ENCODE measurements around the gene C13orf46.

The C13orf46 gene

DNA sequence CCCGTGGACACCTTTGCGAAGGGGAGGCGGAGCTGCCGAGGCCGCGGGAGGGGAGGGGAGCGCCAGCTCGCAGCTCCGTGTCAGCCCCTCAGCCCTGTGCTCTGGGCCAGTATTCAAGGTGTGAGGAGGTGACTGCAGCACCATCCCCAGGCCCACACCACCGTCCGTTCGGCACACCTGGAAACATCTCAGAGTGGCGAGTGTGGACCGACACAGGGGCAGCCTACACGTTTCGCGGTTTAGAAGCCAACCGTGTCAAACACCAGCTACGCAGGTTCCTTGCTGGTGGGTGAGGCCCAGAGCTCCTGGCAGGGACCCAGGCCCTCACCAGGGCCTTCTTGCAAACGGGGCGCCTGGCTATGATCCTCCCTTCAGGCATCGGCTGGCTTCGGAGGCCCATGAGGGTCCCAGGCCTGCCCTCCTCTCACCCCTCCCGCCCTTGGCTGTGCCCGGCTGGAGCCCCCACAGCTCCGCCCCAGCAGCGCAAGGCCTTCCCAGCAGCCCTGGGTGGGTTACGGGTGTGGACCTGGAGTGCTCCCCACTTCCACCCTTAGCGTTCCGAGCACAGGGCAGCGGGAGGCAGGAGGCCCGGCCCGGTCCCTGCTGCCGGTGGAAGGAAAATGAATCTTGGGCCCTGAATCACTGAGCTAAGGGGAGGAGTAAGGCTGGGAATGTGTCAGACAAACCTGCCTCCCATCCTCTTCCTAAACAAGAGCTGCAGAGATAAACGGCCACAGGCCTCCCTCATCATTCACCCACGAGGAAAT is 1.2 kb downstream of the C13orf46 start:
- H3K4me1 ChIP-seq (ENCODE audit: control insufficient read depth, insufficient read depth, low read length), result no peaks in the 10 kb centered on the region
- no peaks in the 10 kb centered on the region for H3K36me3 ChIP-seq (ENCODE audit: control insufficient read depth, insufficient read depth, low read length)
- no peaks in the 10 kb centered on the region for H3K27me3 ChIP-seq (ENCODE audit: control insufficient read depth, insufficient read depth, low read length)
- H3K4me3 ChIP-seq (ENCODE audit: low read depth, low read length), result no peak overlapping the region
- H3K9ac ChIP-seq (ENCODE audit: low read depth, low read length), result no peak overlapping the region
- no peaks in the 10 kb centered on the region for H3K9me3 ChIP-seq (ENCODE audit: control insufficient read depth, insufficient read depth, low read length)

GRCh38 chr13:113971471-113972231 is 2.2 kb downstream of the C13orf46 start:
- Histone ChIP-seq H3K27me3 (ENCODE audit: control insufficient read depth, insufficient read depth, low read length) (no peaks in the 10 kb centered on the region), H3K4me1 (ENCODE audit: control insufficient read depth, insufficient read depth, low read length) (no peaks in the 10 kb centered on the region), H3K9me3 (ENCODE audit: control insufficient read depth, insufficient read depth, low read length) (no peaks in the 10 kb centered on the region), H3K4me3 (ENCODE audit: low read depth, low read length) (no peak overlapping the region), H3K36me3 (ENCODE audit: control insufficient read depth, insufficient read depth, low read length) (no peaks in the 10 kb centered on the region), H3K9ac (ENCODE audit: low read depth, low read length) (no peak overlapping the region)

DNA sequence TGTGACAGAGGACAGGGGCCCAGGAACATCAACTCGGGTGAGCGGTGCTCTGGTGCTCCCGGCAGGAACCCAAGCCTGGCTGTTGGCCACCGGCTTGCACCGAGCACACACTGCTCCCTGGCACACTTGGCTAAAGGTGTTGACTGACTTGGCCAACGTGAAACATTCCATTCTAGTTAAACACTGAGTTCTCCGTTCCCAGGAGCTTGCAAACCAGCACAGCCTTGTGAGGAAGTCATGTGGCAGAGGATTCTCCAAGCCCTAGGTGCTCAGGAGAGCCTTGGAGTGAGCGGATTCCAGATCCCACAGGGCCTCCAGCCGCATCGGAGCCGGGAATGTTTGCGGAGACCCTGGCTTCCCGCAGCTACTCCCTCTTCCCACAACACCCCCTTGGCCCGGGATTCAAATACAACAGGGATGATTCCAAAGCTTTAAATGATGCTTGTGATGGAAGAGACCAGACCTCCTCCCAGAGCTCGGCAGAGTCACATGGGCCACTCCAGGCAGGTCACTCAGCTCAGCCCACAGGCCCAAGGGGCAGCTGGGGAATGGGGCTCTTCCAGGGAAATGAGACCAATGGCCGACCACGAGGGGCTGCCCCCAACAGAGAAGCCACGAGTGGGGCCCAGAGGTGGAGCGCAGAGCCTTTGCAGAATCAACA is 2.9 kb downstream of the C13orf46 start:
- Histone ChIP-seq H3K4me1 (ENCODE audit: control insufficient read depth, insufficient read depth, low read length) (no peaks in the 10 kb centered on the region), H3K9ac (ENCODE audit: low read depth, low read length) (no peak overlapping the region), H3K9me3 (ENCODE audit: control insufficient read depth, insufficient read depth, low read length) (no peaks in the 10 kb centered on the region), H3K27me3 (ENCODE audit: control insufficient read depth, insufficient read depth, low read length) (no peaks in the 10 kb centered on the region), H3K4me3 (ENCODE audit: low read depth, low read length) (no peak overlapping the region), H3K36me3 (ENCODE audit: control insufficient read depth, insufficient read depth, low read length) (no peaks in the 10 kb centered on the region)

GRCh38 chr13:113969973-113970611 is 3.8 kb downstream of the C13orf46 start:
- Histone ChIP-seq H3K9me3 (ENCODE audit: control insufficient read depth, insufficient read depth, low read length) (no peaks in the 10 kb centered on the region), H3K4me3 (ENCODE audit: low read depth, low read length) (no peak overlapping the region), H3K27me3 (ENCODE audit: control insufficient read depth, insufficient read depth, low read length) (no peaks in the 10 kb centered on the region), H3K9ac (ENCODE audit: low read depth, low read length) (no peak overlapping the region), H3K36me3 (ENCODE audit: control insufficient read depth, insufficient read depth, low read length) (no peaks in the 10 kb centered on the region), H3K4me1 (ENCODE audit: control insufficient read depth, insufficient read depth, low read length) (no peaks in the 10 kb centered on the region)

DNA sequence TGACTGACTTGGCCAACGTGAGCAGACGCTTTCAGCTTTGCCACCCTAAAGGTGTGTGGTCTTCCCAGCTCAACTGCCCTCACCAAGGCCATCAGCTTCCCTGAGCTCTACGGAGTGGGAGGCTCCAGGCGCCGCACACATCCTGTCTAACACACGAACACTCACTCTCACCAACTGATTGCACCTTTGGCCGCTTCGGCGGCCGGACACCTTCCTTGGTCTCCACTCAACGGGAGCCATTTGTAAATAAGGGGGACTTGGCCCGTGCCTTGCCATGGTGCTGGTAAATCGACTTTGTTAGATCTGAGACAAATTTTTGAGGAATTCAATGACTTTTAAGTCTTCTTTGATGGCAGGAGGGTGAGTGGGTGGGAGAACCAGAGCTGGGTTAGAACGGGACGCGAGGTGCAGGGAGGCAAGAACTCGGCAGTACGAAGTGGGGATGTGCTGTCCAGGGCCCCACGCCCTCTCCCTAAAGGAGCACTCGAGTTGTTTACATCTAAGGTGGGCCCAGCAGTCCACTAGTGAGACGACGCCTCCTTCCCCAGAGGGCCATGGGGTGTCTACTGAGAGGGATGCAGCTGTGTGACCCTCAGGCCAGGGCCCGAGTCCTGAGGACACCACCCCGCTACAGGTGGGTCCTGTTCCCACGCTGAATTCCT is 4.4 kb downstream of the C13orf46 start:
- Histone ChIP-seq H3K4me1 (ENCODE audit: control insufficient read depth, insufficient read depth, low read length) (no peaks in the 10 kb centered on the region), H3K27me3 (ENCODE audit: control insufficient read depth, insufficient read depth, low read length) (no peaks in the 10 kb centered on the region), H3K36me3 (ENCODE audit: control insufficient read depth, insufficient read depth, low read length) (no peaks in the 10 kb centered on the region), H3K9me3 (ENCODE audit: control insufficient read depth, insufficient read depth, low read length) (no peaks in the 10 kb centered on the region), H3K4me3 (ENCODE audit: low read depth, low read length) (no peak overlapping the region), H3K9ac (ENCODE audit: low read depth, low read length) (no peak overlapping the region)

- Histone ChIP-seq H3K27me3 (ENCODE audit: control insufficient read depth, insufficient read depth, low read length) (no peaks in the 10 kb centered on the region), H3K4me1 (ENCODE audit: control insufficient read depth, insufficient read depth, low read length) (no peaks in the 10 kb centered on the region), H3K9ac (ENCODE audit: low read depth, low read length) (no peak overlapping the region), H3K36me3 (ENCODE audit: control insufficient read depth, insufficient read depth, low read length) (no peaks in the 10 kb centered on the region), H3K9me3 (ENCODE audit: control insufficient read depth, insufficient read depth, low read length) (no peaks in the 10 kb centered on the region), H3K4me3 (ENCODE audit: low read depth, low read length) (no peak overlapping the region)
These were observed 5.2 kb downstream of the C13orf46 start for GRCh38 chr13:113968463-113969310.

GRCh38 chr13:113967729-113968462 is 6.0 kb downstream of the C13orf46 start:
- no peaks in the 10 kb centered on the region for H3K36me3 ChIP-seq (ENCODE audit: control insufficient read depth, insufficient read depth, low read length)
- H3K4me3 ChIP-seq (ENCODE audit: low read depth, low read length), result no peak overlapping the region
- no peaks in the 10 kb centered on the region for H3K27me3 ChIP-seq (ENCODE audit: control insufficient read depth, insufficient read depth, low read length)
- no peaks in the 10 kb centered on the region for H3K9me3 ChIP-seq (ENCODE audit: control insufficient read depth, insufficient read depth, low read length)
- H3K4me1 ChIP-seq (ENCODE audit: control insufficient read depth, insufficient read depth, low read length), result no peaks in the 10 kb centered on the region
- H3K9ac ChIP-seq (ENCODE audit: low read depth, low read length), result no peak overlapping the region

- H3K4me3 ChIP-seq (ENCODE audit: low read depth, low read length), result no peak overlapping the region
- no peak overlapping the region for H3K9ac ChIP-seq (ENCODE audit: low read depth, low read length)
- no peaks in the 10 kb centered on the region for H3K27me3 ChIP-seq (ENCODE audit: control insufficient read depth, insufficient read depth, low read length)
- no peaks in the 10 kb centered on the region for H3K36me3 ChIP-seq (ENCODE audit: control insufficient read depth, insufficient read depth, low read length)
- H3K4me1 ChIP-seq (ENCODE audit: control insufficient read depth, insufficient read depth, low read length), result no peaks in the 10 kb centered on the region
- H3K9me3 ChIP-seq (ENCODE audit: control insufficient read depth, insufficient read depth, low read length), result peaks cover 3% of the 10 kb centered on the region
These were observed 6.6 kb downstream of the C13orf46 start for GRCh38 chr13:113967206-113967720.

- Histone ChIP-seq H3K4me3 (ENCODE audit: low read depth, low read length) (no peak overlapping the region), H3K27me3 (ENCODE audit: control insufficient read depth, insufficient read depth, low read length) (no peaks in the 10 kb centered on the region), H3K36me3 (ENCODE audit: control insufficient read depth, insufficient read depth, low read length) (no peaks in the 10 kb centered on the region), H3K4me1 (ENCODE audit: control insufficient read depth, insufficient read depth, low read length) (no peaks in the 10 kb centered on the region), H3K9me3 (ENCODE audit: control insufficient read depth, insufficient read depth, low read length) (peaks cover 8% of the 10 kb centered on the region), H3K9ac (ENCODE audit: low read depth, low read length) (no peak overlapping the region)
These were observed 7.7 kb downstream of the C13orf46 start for GRCh38 chr13:113965968-113966884.

All from iPS-15b (cell line).